MM.1S (cell line): ENCODE data around the gene MANSC4.

ENCODE experiments used
- DNase-seq: peaks from one replicate; pipeline ENCODE4 v3.0.0-alpha.2; 2015
- H2AFZ ChIP-seq: fragments of 300-600 bp; sonication (generic); 2 replicates; pipeline ENCODE4 v1.6.0; 2016; ENCODE audit warnings: antibody characterized with exemption, low read length
- H3F3A ChIP-seq: fragments of 300-600 bp; sonication (generic); 2 replicates; pipeline ENCODE4 v1.6.1; 2016; ENCODE audit warnings: mild to moderate bottlenecking, antibody characterized with exemption, low read length, moderate library complexity, mixed read lengths; ENCODE audit not compliant: insufficient read depth
- H3K27ac ChIP-seq: fragments of 300-600 bp; sonication (generic); 2 replicates; pipeline ENCODE4 v1.5.1; 2016; ENCODE audit warnings: mild to moderate bottlenecking, low read length
- H3K27me3 ChIP-seq: fragments of 300-600 bp; sonication (generic); replicated peaks from 2 replicates; pipeline ENCODE4 v1.6.0; 2016; ENCODE audit warnings: low read length; ENCODE audit not compliant: insufficient read depth
- H3K36me3 ChIP-seq: fragments of 300-600 bp; sonication (generic); replicated peaks from 2 replicates; pipeline ENCODE4 v1.6.1; 2016; ENCODE audit warnings: mild to moderate bottlenecking, low read length, mixed read lengths; ENCODE audit not compliant: insufficient read depth
- H3K4me1 ChIP-seq: fragments of 300-600 bp; sonication (generic); 2 replicates; pipeline ENCODE4 v1.6.1; 2016; ENCODE audit warnings: low read length, mixed read lengths
- H3K4me2 ChIP-seq: fragments of 300-600 bp; sonication (generic); 2 replicates; pipeline ENCODE4 v1.6.0; 2016; ENCODE audit warnings: low read depth, low read length
- H3K4me3 ChIP-seq: fragments of 300-600 bp; sonication (generic); 2 replicates; pipeline ENCODE4 v1.5.1; 2016; ENCODE audit warnings: low read length, mixed read lengths
- H3K79me2 ChIP-seq: fragments of 300-600 bp; sonication (generic); 2 replicates; pipeline ENCODE4 v1.6.1; 2016; ENCODE audit warnings: mixed run types, low read length, mixed read lengths
- H3K9ac ChIP-seq: fragments of 300-600 bp; sonication (generic); 2 replicates; pipeline ENCODE4 v1.6.1; 2016; ENCODE audit warnings: low read length, mixed read lengths
- H3K9me2 ChIP-seq: fragments of 300-600 bp; sonication (generic); replicated peaks from 2 replicates; pipeline ENCODE4 v1.6.1; 2016; ENCODE audit warnings: mild to moderate bottlenecking, low read length, mixed read lengths; ENCODE audit not compliant: insufficient read depth
- H3K9me3 ChIP-seq: fragments of 300-600 bp; sonication (generic); replicated peaks from 2 replicates; pipeline ENCODE4 v1.6.1; 2016; ENCODE audit warnings: mild to moderate bottlenecking, low read length, mixed read lengths; ENCODE audit not compliant: insufficient read depth
- H4K20me1 ChIP-seq: fragments of 300-600 bp; sonication (generic); 2 replicates; pipeline ENCODE4 v1.6.1; 2016; ENCODE audit warnings: mild to moderate bottlenecking, low read length, moderate library complexity, mixed read lengths; ENCODE audit not compliant: insufficient read depth
- CTCF ChIP-seq: fragments of 300-600 bp; sonication (generic); IDR thresholded peaks from 2 replicates; pipeline ENCODE4 v1.5.1; 2016; ENCODE audit warnings: antibody characterized with exemption, low read length, mixed read lengths
- EZH2 ChIP-seq: fragments of 300-600 bp; sonication (generic); optimal IDR thresholded peaks from 2 replicates; pipeline ENCODE3; 2017; ENCODE audit warnings: low read depth, mild to moderate bottlenecking, antibody characterized with exemption, low read length, mixed read lengths
- EZH2phosphoT487 ChIP-seq: fragments of 300-600 bp; sonication (generic); IDR thresholded peaks from 2 replicates; pipeline ENCODE4 v1.6.1; 2018; ENCODE audit warnings: antibody characterized with exemption, low read length

MANSC4 gene

GRCh38 chr12:27806259-27806658, 26.2 kb upstream of the MANSC4 start:
- no peak overlapping the region for H3K4me2 ChIP-seq
- no peaks in the 10 kb centered on the region for H3K9me3 ChIP-seq
- no peaks in the 10 kb centered on the region for H3K4me1 ChIP-seq
- H3K9me2 ChIP-seq: no peaks in the 10 kb centered on the region
- no peak overlapping the region for H3K27ac ChIP-seq
- H3K79me2 ChIP-seq: no peaks in the 10 kb centered on the region
- no peak for DNase-seq
- H3F3A ChIP-seq: no peaks in the 10 kb centered on the region
- H3K36me3 ChIP-seq: no peaks in the 10 kb centered on the region
- no peaks in the 10 kb centered on the region for H3K27me3 ChIP-seq
- H2AFZ ChIP-seq: no peak overlapping the region
- H3K4me3 ChIP-seq: no peak overlapping the region
- no peak overlapping the region for H3K9ac ChIP-seq
- TF ChIP-seq CTCF (no peak), EZH2phosphoT487 (no peak), EZH2 (no peak)
- no peaks in the 10 kb centered on the region for H4K20me1 ChIP-seq

GRCh38 chr12:27805238-27805637, 25.2 kb upstream of the MANSC4 start:
- Histone ChIP-seq H3K9me3 (no peaks in the 10 kb centered on the region), H3K4me1 (no peaks in the 10 kb centered on the region), H3K27ac (no peak overlapping the region), H3K79me2 (no peaks in the 10 kb centered on the region), H3K9me2 (no peaks in the 10 kb centered on the region), H3F3A (no peaks in the 10 kb centered on the region), H3K9ac (no peak overlapping the region), H3K27me3 (no peaks in the 10 kb centered on the region), H3K4me3 (no peak overlapping the region), H4K20me1 (no peaks in the 10 kb centered on the region), H2AFZ (no peak overlapping the region), H3K4me2 (no peak overlapping the region), H3K36me3 (no peaks in the 10 kb centered on the region)
- TF ChIP-seq EZH2 (no peak), EZH2phosphoT487 (no peak), CTCF (no peak)
- DNase-seq: no peak

GRCh38 chr12:27802936-27803335, 22.9 kb upstream of the MANSC4 start:
- Histone ChIP-seq H3K79me2 (no peaks in the 10 kb centered on the region), H3K27me3 (no peaks in the 10 kb centered on the region), H4K20me1 (no peaks in the 10 kb centered on the region), H3K9ac (no peak overlapping the region), H3K36me3 (peaks cover 2% of the 10 kb centered on the region; the same call in 1 of the 2 replicates), H3K9me3 (no peaks in the 10 kb centered on the region), H3F3A (no peaks in the 10 kb centered on the region), H2AFZ (no peak overlapping the region), H3K4me2 (no peak overlapping the region), H3K9me2 (no peaks in the 10 kb centered on the region), H3K27ac (no peak overlapping the region), H3K4me3 (no peak overlapping the region), H3K4me1 (no peaks in the 10 kb centered on the region)
- no peak for DNase-seq
- TF ChIP-seq EZH2: no peak
- no peak for TF ChIP-seq EZH2phosphoT487
- no peak for TF ChIP-seq CTCF

GRCh38 chr12:27802511-27802910, 22.5 kb upstream of the MANSC4 start:
- H3K4me2 ChIP-seq: no peak overlapping the region
- no peak overlapping the region for H3K9ac ChIP-seq
- TF ChIP-seq EZH2 (no peak), EZH2phosphoT487 (no peak), CTCF (no peak)
- no peak overlapping the region for H3K27ac ChIP-seq
- no peaks in the 10 kb centered on the region for H3K79me2 ChIP-seq
- no peaks in the 10 kb centered on the region for H4K20me1 ChIP-seq
- H3K4me3 ChIP-seq: no peak overlapping the region
- no peaks in the 10 kb centered on the region for H3K4me1 ChIP-seq
- H3K9me2 ChIP-seq: no peaks in the 10 kb centered on the region
- no peaks in the 10 kb centered on the region for H3F3A ChIP-seq
- no peaks in the 10 kb centered on the region for H3K27me3 ChIP-seq
- H2AFZ ChIP-seq: no peak overlapping the region
- H3K9me3 ChIP-seq: no peaks in the 10 kb centered on the region
- no peak for DNase-seq
- peaks cover 4% of the 10 kb centered on the region; the same call in 1 of the 2 replicates for H3K36me3 ChIP-seq
